Mesodermal cell (in vitro differentiated cells): ENCODE data around the gene ASPSCR1.

Experiments
- H3K27ac ChIP-seq: 2 replicates; pipeline ENCODE4 v1.7.0; 2013; ENCODE audit warnings: mild to moderate bottlenecking, low read depth, low read length, moderate library complexity; ENCODE audit not compliant: severe bottlenecking
- H3K36me3 ChIP-seq: 2 replicates; pipeline ENCODE4 v1.7.1; 2013; ENCODE audit warnings: mild to moderate bottlenecking, low read length, moderate library complexity; ENCODE audit not compliant: control insufficient read depth, insufficient read depth
- H3K4me1 ChIP-seq: one replicate; pipeline ENCODE4 v1.7.1; 2013; ENCODE audit warnings: mild to moderate bottlenecking, low read length; ENCODE audit not compliant: insufficient read depth, control insufficient read depth, poor library complexity, severe bottlenecking
- H3K4me3 ChIP-seq: 2 replicates; pipeline ENCODE4 v1.7.0; 2013; ENCODE audit warnings: low read length, control low read depth, mild to moderate bottlenecking; ENCODE audit not compliant: insufficient read depth, poor library complexity, severe bottlenecking; ENCODE audit errors: extremely low read depth
- H3K9me3 ChIP-seq: 2 replicates; pipeline ENCODE4 v1.7.1; 2013; ENCODE audit warnings: mild to moderate bottlenecking, low read length, moderate library complexity; ENCODE audit not compliant: control insufficient read depth
- WGBS, 2 experiments: methylation state at CpG; one replicate each; pipeline ENCODE4 v1.1.5; 2013; ENCODE audit warnings: missing lambda C conversion rate in 2 of 2; ENCODE audit not compliant: insufficient coverage in 2 of 2; 5-methylcytosine and 5-hydroxymethylcytosine counted together

The ASPSCR1 gene

GRCh38 chr17:82006468-82007227 is 29.2 kb downstream of the ASPSCR1 start:
- H3K9me3 ChIP-seq = no peaks in the 10 kb centered on the region
- no peaks in the 10 kb centered on the region for H3K36me3 ChIP-seq
- no peak overlapping the region for H3K4me3 ChIP-seq
- peaks cover 47% of the 10 kb centered on the region for H3K4me1 ChIP-seq
- WGBS, 2 experiments = 93 to 96% methylated on average over 16 to 18 of the region's 24 CpGs
- no peak overlapping the region for H3K27ac ChIP-seq

GRCh38 chr17:82007228-82007494 is 29.7 kb downstream of the ASPSCR1 start:
- Histone ChIP-seq H3K4me1 (peaks cover 45% of the 10 kb centered on the region), H3K4me3 (no peak overlapping the region), H3K9me3 (no peaks in the 10 kb centered on the region), H3K36me3 (peaks cover 3% of the 10 kb centered on the region), H3K27ac (no peak overlapping the region)
- WGBS, 2 experiments = 94 to 95% methylated on average over 6 of the region's 6 CpGs

- Histone ChIP-seq H3K4me1 (peaks cover 46% of the 10 kb centered on the region), H3K27ac (no peak overlapping the region), H3K36me3 (peaks cover 3% of the 10 kb centered on the region), H3K9me3 (no peaks in the 10 kb centered on the region), H3K4me3 (no peak overlapping the region)
- 94 to 95% methylated on average over 25 to 30 of the region's 30 CpGs for WGBS, 2 experiments
Observed at GRCh38 chr17:82007495-82008257, 30.2 kb downstream of the ASPSCR1 start.

DNA sequence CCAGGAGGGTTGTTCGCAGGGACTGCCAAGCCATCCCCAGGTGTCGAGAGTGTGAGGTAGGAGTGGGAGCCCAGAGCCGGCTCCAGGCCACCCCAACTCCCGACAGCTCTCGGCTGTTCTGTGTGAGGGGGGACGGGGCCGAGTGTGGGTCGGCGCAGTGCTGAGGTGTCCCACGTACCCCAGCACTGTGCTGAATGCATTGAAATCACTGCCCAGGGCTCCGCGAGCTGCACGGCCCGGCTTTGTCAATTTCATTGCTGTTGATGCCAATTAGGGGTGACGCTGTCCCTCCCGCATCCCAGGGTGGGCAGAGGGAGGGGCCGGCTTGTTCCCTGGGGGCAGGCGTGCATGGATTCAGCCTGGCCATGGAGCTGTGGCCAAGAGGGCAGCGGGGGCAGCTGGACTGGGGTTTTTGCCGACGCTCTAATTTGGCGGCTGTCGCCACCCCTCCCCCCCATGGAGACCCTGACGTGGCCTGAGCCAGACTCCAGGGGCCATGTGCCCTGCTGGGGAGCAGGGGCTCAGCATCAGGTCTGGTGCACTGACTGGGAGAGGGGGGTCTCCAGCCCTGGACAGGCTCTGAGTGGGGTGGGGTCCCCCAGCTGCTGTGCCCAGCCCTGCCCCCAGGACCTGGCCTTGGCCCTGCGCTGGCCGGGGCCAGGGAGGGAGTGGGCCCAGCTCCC is 31.0 kb downstream of the ASPSCR1 start:
- 91 to 93% methylated on average over 21 to 22 of the region's 26 CpGs for whole genome bisulfite sequencing, 2 experiments
- Histone ChIP-seq H3K36me3 (peaks cover 3% of the 10 kb centered on the region), H3K27ac (no peak overlapping the region), H3K4me1 (peaks cover 46% of the 10 kb centered on the region), H3K4me3 (no peak overlapping the region), H3K9me3 (no peaks in the 10 kb centered on the region)

DNA sequence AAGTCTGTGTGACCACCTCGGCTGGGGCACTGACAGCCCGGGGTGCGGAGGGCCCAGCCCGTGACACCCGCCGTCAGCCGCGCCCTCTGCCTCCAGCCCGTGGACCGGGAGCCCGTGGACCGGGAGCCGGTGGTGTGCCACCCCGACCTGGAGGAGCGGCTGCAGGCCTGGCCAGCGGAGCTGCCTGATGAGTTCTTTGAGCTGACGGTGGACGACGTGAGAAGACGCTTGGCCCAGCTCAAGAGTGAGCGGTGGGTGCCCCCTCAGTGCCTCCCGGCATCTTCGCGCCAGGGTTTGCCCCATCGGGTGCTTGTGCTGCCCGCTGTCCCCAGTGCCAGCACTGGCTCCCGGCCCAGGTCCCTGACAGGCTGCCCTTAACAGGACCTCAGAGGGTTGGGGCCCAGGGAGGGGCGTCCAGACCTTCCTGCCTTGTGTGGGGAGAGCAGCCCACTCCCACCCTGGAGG is 31.5 kb downstream of the ASPSCR1 start:
- H3K9me3 ChIP-seq = no peaks in the 10 kb centered on the region
- H3K27ac ChIP-seq = no peak overlapping the region
- H3K36me3 ChIP-seq = peaks cover 3% of the 10 kb centered on the region
- H3K4me3 ChIP-seq = no peak overlapping the region
- 96 to 98% methylated on average over 26 to 27 of the region's 28 CpGs for WGBS, 2 experiments
- H3K4me1 ChIP-seq = peaks cover 49% of the 10 kb centered on the region

GRCh38 chr17:82009413-82009812 is 32.0 kb downstream of the ASPSCR1 start:
- WGBS, 2 experiments = 94 to 96% methylated on average over 11 to 14 of the region's 15 CpGs
- no peaks in the 10 kb centered on the region for H3K9me3 ChIP-seq
- H3K4me1 ChIP-seq = peaks cover 45% of the 10 kb centered on the region
- no peak overlapping the region for H3K27ac ChIP-seq
- peaks cover 3% of the 10 kb centered on the region for H3K36me3 ChIP-seq
- no peak overlapping the region for H3K4me3 ChIP-seq

- WGBS, 2 experiments = 95 to 97% methylated on average over 25 to 34 of the region's 39 CpGs
- Histone ChIP-seq H3K27ac (no peak overlapping the region), H3K4me1 (peaks cover 33% of the 10 kb centered on the region), H3K9me3 (no peaks in the 10 kb centered on the region), H3K36me3 (peaks cover 3% of the 10 kb centered on the region), H3K4me3 (no peak overlapping the region)
Observed at GRCh38 chr17:82010575-82011525, 33.4 kb downstream of the ASPSCR1 start.

- 86 to 91% methylated on average over 13 to 19 of the region's 19 CpGs for WGBS, 2 experiments
Observed at GRCh38 chr17:82011617-82012187, 34.3 kb downstream of the ASPSCR1 start.

GRCh38 chr17:82012261-82012639 is 34.8 kb downstream of the ASPSCR1 start:
- peaks cover 3% of the 10 kb centered on the region for H3K36me3 ChIP-seq
- H3K4me3 ChIP-seq = no peak overlapping the region
- H3K4me1 ChIP-seq = peaks cover 19% of the 10 kb centered on the region
- H3K9me3 ChIP-seq = no peaks in the 10 kb centered on the region
- peak overlapping the region; percentile 87 for H3K27ac ChIP-seq
- 70 to 76% methylated on average over 17 to 20 of the region's 20 CpGs for WGBS, 2 experiments

More at GRCh38 chr17:82011617-82012187, 34.3 kb downstream of the ASPSCR1 start:
- no peaks in the 10 kb centered on the region for H3K9me3 ChIP-seq
- H3K4me3 ChIP-seq = no peak overlapping the region
- H3K27ac ChIP-seq = no peak overlapping the region
- H3K4me1 ChIP-seq = peaks cover 24% of the 10 kb centered on the region
- peaks cover 3% of the 10 kb centered on the region for H3K36me3 ChIP-seq
